ENCODE measurements around the gene JPH4. TPM values are rescaled to one million over a fixed set of nuclear protein-coding genes. Genes with fewer than 3 reads are reported as not detected.

Gene JPH4
- total RNA-seq, 1 experiment from 2014 or later, result 6.8 TPM

DNA sequence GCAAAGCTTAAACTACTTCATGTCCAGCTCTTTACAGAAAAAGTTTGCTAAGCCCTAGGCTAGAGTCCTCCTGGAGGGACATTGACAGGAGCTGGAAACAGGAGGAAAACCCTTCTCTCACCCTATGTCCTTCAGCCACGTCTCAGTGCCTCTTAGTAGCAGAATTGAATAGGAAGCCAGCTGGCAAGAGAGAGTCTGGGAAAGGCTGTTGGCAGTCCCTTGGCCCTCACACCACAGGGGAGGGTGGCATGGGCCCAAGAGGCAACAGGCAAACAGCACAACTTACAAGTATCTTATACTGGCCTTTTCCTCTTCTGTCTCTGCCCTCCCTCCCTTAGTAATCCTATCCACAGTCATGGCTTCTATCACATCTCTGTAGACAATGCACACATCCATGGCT lies 29.9 kb upstream of the JPH4 start:
- H3K36me3 Mint-ChIP-seq (ENCODE audit: insufficient read depth in 1 of 3, low read depth in 3 of 3), result no peaks in the 10 kb centered on the region
- no peaks in the 10 kb centered on the region for H3K4me1 Mint-ChIP-seq
- no peaks in the 10 kb centered on the region for H3K27me3 ChIP-seq (ENCODE audit: insufficient read depth, low read length)
- H3K4ac ChIP-seq (ENCODE audit: low read depth, low read length), result no peak overlapping the region
- H3K4me1 ChIP-seq (ENCODE audit: insufficient read depth, low read length), result no peaks in the 10 kb centered on the region
- no peaks in the 10 kb centered on the region for H3K9me3 ChIP-seq (ENCODE audit: control insufficient read depth, low read depth, low read length)
- no peaks in the 10 kb centered on the region for H3K23me2 ChIP-seq (ENCODE audit: insufficient read length, low read depth, low read length, poor library complexity, severe bottlenecking)
- no peak overlapping the region for H2BK15ac ChIP-seq (ENCODE audit: low read depth, low read length)
- no peak overlapping the region for H2BK5ac ChIP-seq (ENCODE audit: insufficient read length, low read length)
- no peak overlapping the region for H3T11ph ChIP-seq (ENCODE audit: low read length)
- no peaks in the 10 kb centered on the region for H3K79me1 ChIP-seq (ENCODE audit: insufficient read depth, low read depth, low read length, poor library complexity, severe bottlenecking)
- H2BK20ac ChIP-seq (ENCODE audit: low read depth, low read length, poor library complexity, severe bottlenecking), result no peak overlapping the region
- no peak overlapping the region for H3K4me2 ChIP-seq (ENCODE audit: insufficient read depth, insufficient read length, low read length)
- no peak overlapping the region for H3K27ac Mint-ChIP-seq
- H3K23ac ChIP-seq (ENCODE audit: insufficient read length, low read depth, low read length), result no peak overlapping the region
- no peak overlapping the region for H2AFZ ChIP-seq (ENCODE audit: low read length)
- H3K9ac ChIP-seq (ENCODE audit: extremely low read depth, insufficient read length, low read length), result no peak overlapping the region
- H3K56ac ChIP-seq (ENCODE audit: insufficient read length, low read depth, low read length), result no peak overlapping the region
- H4K91ac ChIP-seq (ENCODE audit: insufficient read length, low read depth, low read length), result no peak overlapping the region
- H3K14ac ChIP-seq (ENCODE audit: insufficient read depth, low read length), result no peak overlapping the region
- H4K5ac ChIP-seq (ENCODE audit: insufficient read length, low read depth, low read length), result no peak overlapping the region
- H4K20me1 ChIP-seq (ENCODE audit: control insufficient read depth, insufficient read depth, insufficient read length), result no peaks in the 10 kb centered on the region
- no peaks in the 10 kb centered on the region for H3K79me2 ChIP-seq (ENCODE audit: insufficient read depth, low read length)
- no peak for DNase-seq
- no peak overlapping the region for H2BK12ac ChIP-seq (ENCODE audit: insufficient read length, low read depth, low read length)
- H3K27ac ChIP-seq (ENCODE audit: insufficient read length, low read depth, low read length), result no peak overlapping the region
- peaks cover 2 to 34% of the 10 kb centered on the region in 2 experiments; a peak in 4 of 5 replicates for H3K9me3 Mint-ChIP-seq
- H3K27me3 Mint-ChIP-seq (ENCODE audit: low read depth), result peaks cover 9% of the 10 kb centered on the region; the same call in 1 of the 2 replicates
- no peak overlapping the region for H2AK5ac ChIP-seq (ENCODE audit: insufficient read length, low read length)
- H3K18ac ChIP-seq (ENCODE audit: insufficient read length, low read depth, low read length), result no peak overlapping the region
- H4K8ac ChIP-seq (replicated peaks; ENCODE audit: insufficient read length, low read depth, low read length), result no peak overlapping the region
- no peak for TF ChIP-seq CTCF (conservative IDR thresholded peaks at IDR 0.05)
- WGBS (ENCODE audit: extremely low coverage, insufficient read length, low lambda C conversion rate), result no CpG with 5 or more reads among the region's 1 CpG
- H2BK120ac ChIP-seq (ENCODE audit: low read depth, low read length, poor library complexity, severe bottlenecking), result no peak overlapping the region
- H3K4me3 Mint-ChIP-seq, result no peak overlapping the region

Measured in H9 (cell line).